ENCODE measurements around the gene MEDAG.

Gene MEDAG

GRCh38 chr13:30905932-30906383 lies at the start of gene MEDAG:
Gene MEDAG (plus strand): TSS chr13:30906271. CDS start chr13:30906516, 245 bp downstream.
- DNase-seq: no peak

- no peak for DNase-seq
These were observed 49.1 kb upstream of the MEDAG start for GRCh38 chr13:30857018-30857417.

GRCh38 chr13:30857636-30858035 lies 48.4 kb upstream of the MEDAG start:
- no peak for DNase-seq

GRCh38 chr13:30859326-30859725 lies 46.7 kb upstream of the MEDAG start:
- no peak for DNase-seq

- DNase-seq: no peak
These were observed 44.9 kb upstream of the MEDAG start for GRCh38 chr13:30861163-30861562.

- DNase-seq: no peak
These were observed 44.1 kb upstream of the MEDAG start for GRCh38 chr13:30861836-30862467.

GRCh38 chr13:30862707-30863106 lies 43.4 kb upstream of the MEDAG start:
- no peak for DNase-seq

GRCh38 chr13:30863231-30863630 lies 42.8 kb upstream of the MEDAG start:
- no peak for DNase-seq

- no peak for DNase-seq
These were observed 42.3 kb upstream of the MEDAG start for GRCh38 chr13:30863796-30864195.

GRCh38 chr13:30864433-30865122 lies 41.5 kb upstream of the MEDAG start:
- no peak for DNase-seq

GRCh38 chr13:30865123-30866049 lies 40.7 kb upstream of the MEDAG start:
- no peak for DNase-seq

- DNase-seq: no peak
These were observed 39.4 kb upstream of the MEDAG start for GRCh38 chr13:30866677-30867076.

- no peak for DNase-seq
These were observed 38.9 kb upstream of the MEDAG start for GRCh38 chr13:30867089-30867669.

GRCh38 chr13:30868799-30869470 lies 37.1 kb upstream of the MEDAG start:
- DNase-seq: no peak

- DNase-seq: no peak
These were observed 36.6 kb upstream of the MEDAG start for GRCh38 chr13:30869491-30869890.

- DNase-seq: no peak
These were observed 35.8 kb upstream of the MEDAG start for GRCh38 chr13:30870049-30870884.

- no peak for DNase-seq
These were observed 35.0 kb upstream of the MEDAG start for GRCh38 chr13:30870916-30871587.

GRCh38 chr13:30871588-30872275 lies 34.3 kb upstream of the MEDAG start:
- no peak for DNase-seq

- no peak for DNase-seq
These were observed 33.8 kb upstream of the MEDAG start for GRCh38 chr13:30872276-30872594.

GRCh38 chr13:30872685-30873461 lies 33.2 kb upstream of the MEDAG start:
- no peak for DNase-seq

Measured in GF-D8 (cell line).